T-helper 2 cell treated with Interferon-gamma antibody and Interleukin-4, amounts not matched to agents 5 μg/mL and 100 μg/mL, for 36 hours (primary cell): ENCODE data around the gene MTA3.

Experiments used
- DNase-seq: peaks from one replicate; pipeline ENCODE4 v3.0.0; 2021; ENCODE audit warnings: low spot score
- H3K27ac Mint-ChIP-seq: one replicate; pipeline ENCODE4 v1.8.0; 2021; ENCODE audit warnings: mild to moderate bottlenecking, mixed read lengths
- H3K27me3 Mint-ChIP-seq: one replicate; pipeline ENCODE4 v1.8.0; 2021; ENCODE audit warnings: low read depth, mixed read lengths
- H3K36me3 Mint-ChIP-seq: one replicate; pipeline ENCODE4 v1.8.0; 2021; ENCODE audit warnings: low read depth, mixed read lengths
- H3K4me1 Mint-ChIP-seq: one replicate; pipeline ENCODE4 v1.8.0; 2021; ENCODE audit warnings: low read depth, mixed read lengths
- H3K4me3 Mint-ChIP-seq: one replicate; pipeline ENCODE4 v1.8.0; 2022; ENCODE audit warnings: mild to moderate bottlenecking, moderate library complexity, mixed read lengths
- H3K9me3 Mint-ChIP-seq: one replicate; pipeline ENCODE4 v1.8.0; 2021; ENCODE audit warnings: mixed read lengths

Gene MTA3

GRCh38 chr2:42568401-42569115, at the start of gene MTA3:
MTA3 (plus strand) TSS chr2:42568632; CDS start chr2:42568746, 114 bp downstream.
- Mint-ChIP-seq H3K27ac (peak within 1 kb of the TSS; percentile 93), H3K36me3 (peaks cover 13% of the 10 kb centered on the region), H3K4me3 (peak within 1 kb of the TSS; percentile 91), H3K4me1 (peaks cover 23% of the 10 kb centered on the region), H3K9me3 (no peaks in the 10 kb centered on the region), H3K27me3 (peaks cover 3% of the 10 kb centered on the region)
- DNase-seq, result peak; percentile 61

- no peaks in the 10 kb centered on the region for H3K4me1 Mint-ChIP-seq
- no peaks in the 10 kb centered on the region for H3K27me3 Mint-ChIP-seq
- H3K9me3 Mint-ChIP-seq, result no peaks in the 10 kb centered on the region
- no peak overlapping the region for H3K4me3 Mint-ChIP-seq
- H3K27ac Mint-ChIP-seq, result no peak overlapping the region
- H3K36me3 Mint-ChIP-seq, result no peaks in the 10 kb centered on the region
- DNase-seq, result no peak
These were observed 48.8 kb upstream of the MTA3 start for GRCh38 chr2:42519624-42520023.

- Mint-ChIP-seq H3K27me3 (peaks cover 3% of the 10 kb centered on the region), H3K4me3 (no peak overlapping the region), H3K27ac (no peak overlapping the region), H3K4me1 (no peaks in the 10 kb centered on the region), H3K36me3 (no peaks in the 10 kb centered on the region), H3K9me3 (no peaks in the 10 kb centered on the region)
- DNase-seq, result no peak
These were observed 46.4 kb upstream of the MTA3 start for GRCh38 chr2:42522035-42522434.

GRCh38 chr2:42523341-42523740, 45.1 kb upstream of the MTA3 start:
- Mint-ChIP-seq H3K9me3 (no peaks in the 10 kb centered on the region), H3K4me3 (no peak overlapping the region), H3K27ac (no peak overlapping the region), H3K4me1 (no peaks in the 10 kb centered on the region), H3K27me3 (peaks cover 3% of the 10 kb centered on the region), H3K36me3 (no peaks in the 10 kb centered on the region)
- DNase-seq, result no peak

- Mint-ChIP-seq H3K4me1 (no peaks in the 10 kb centered on the region), H3K4me3 (no peak overlapping the region), H3K9me3 (no peaks in the 10 kb centered on the region), H3K36me3 (no peaks in the 10 kb centered on the region), H3K27me3 (no peaks in the 10 kb centered on the region), H3K27ac (no peak overlapping the region)
- no peak for DNase-seq
These were observed 36.0 kb upstream of the MTA3 start for GRCh38 chr2:42532397-42532796.

GRCh38 chr2:42537493-42537892, 30.9 kb upstream of the MTA3 start:
- Mint-ChIP-seq H3K4me1 (no peaks in the 10 kb centered on the region), H3K27ac (no peak overlapping the region), H3K9me3 (peaks cover 7% of the 10 kb centered on the region), H3K4me3 (no peak overlapping the region), H3K27me3 (no peaks in the 10 kb centered on the region), H3K36me3 (no peaks in the 10 kb centered on the region)
- DNase-seq, result no peak

- H3K4me1 Mint-ChIP-seq, result peaks cover 6% of the 10 kb centered on the region
- peaks cover 3% of the 10 kb centered on the region for H3K9me3 Mint-ChIP-seq
- H3K36me3 Mint-ChIP-seq, result no peaks in the 10 kb centered on the region
These were observed 25.6 kb upstream of the MTA3 start for GRCh38 chr2:42542871-42543270.

GRCh38 chr2:42545023-42545721, 23.3 kb upstream of the MTA3 start:
- H3K4me3 Mint-ChIP-seq, result no peak overlapping the region
- no peak overlapping the region for H3K27ac Mint-ChIP-seq
- no peak for DNase-seq
- H3K9me3 Mint-ChIP-seq, result no peaks in the 10 kb centered on the region
- H3K36me3 Mint-ChIP-seq, result no peaks in the 10 kb centered on the region
- H3K4me1 Mint-ChIP-seq, result peaks cover 6% of the 10 kb centered on the region
- no peaks in the 10 kb centered on the region for H3K27me3 Mint-ChIP-seq

More at GRCh38 chr2:42542871-42543270, 25.6 kb upstream of the MTA3 start:
- DNase-seq, result no peak
- H3K4me3 Mint-ChIP-seq, result no peak overlapping the region
- H3K27ac Mint-ChIP-seq, result no peak overlapping the region
- H3K27me3 Mint-ChIP-seq, result no peaks in the 10 kb centered on the region

- Mint-ChIP-seq H3K4me3 (no peak overlapping the region), H3K36me3 (no peaks in the 10 kb centered on the region), H3K27me3 (no peaks in the 10 kb centered on the region), H3K9me3 (no peaks in the 10 kb centered on the region), H3K4me1 (peaks cover 6% of the 10 kb centered on the region), H3K27ac (no peak overlapping the region)
- DNase-seq, result no peak
These were observed 22.5 kb upstream of the MTA3 start for GRCh38 chr2:42545841-42546390.

GRCh38 chr2:42547014-42547413, 21.4 kb upstream of the MTA3 start:
- Mint-ChIP-seq H3K27ac (no peak overlapping the region), H3K27me3 (no peaks in the 10 kb centered on the region), H3K4me3 (no peak overlapping the region), H3K36me3 (no peaks in the 10 kb centered on the region), H3K9me3 (no peaks in the 10 kb centered on the region), H3K4me1 (peaks cover 6% of the 10 kb centered on the region)
- DNase-seq, result no peak

GRCh38 chr2:42547446-42548295, 20.8 kb upstream of the MTA3 start:
- Mint-ChIP-seq H3K27ac (no peak overlapping the region), H3K4me3 (no peak overlapping the region), H3K27me3 (no peaks in the 10 kb centered on the region), H3K36me3 (no peaks in the 10 kb centered on the region), H3K9me3 (no peaks in the 10 kb centered on the region), H3K4me1 (peaks cover 6% of the 10 kb centered on the region)
- DNase-seq, result no peak

- H3K4me3 Mint-ChIP-seq, result no peak overlapping the region
- H3K27ac Mint-ChIP-seq, result no peak overlapping the region
- H3K4me1 Mint-ChIP-seq, result peaks cover 6% of the 10 kb centered on the region
- DNase-seq, result no peak
- H3K27me3 Mint-ChIP-seq, result no peaks in the 10 kb centered on the region
- H3K36me3 Mint-ChIP-seq, result no peaks in the 10 kb centered on the region
- no peaks in the 10 kb centered on the region for H3K9me3 Mint-ChIP-seq
These were observed 17.6 kb upstream of the MTA3 start for GRCh38 chr2:42550870-42551269.

GRCh38 chr2:42554392-42554791, 14.0 kb upstream of the MTA3 start:
- Mint-ChIP-seq H3K36me3 (no peaks in the 10 kb centered on the region), H3K4me3 (no peak overlapping the region), H3K27ac (no peak overlapping the region), H3K27me3 (peaks cover 4% of the 10 kb centered on the region), H3K4me1 (no peaks in the 10 kb centered on the region), H3K9me3 (no peaks in the 10 kb centered on the region)
- no peak for DNase-seq
